Choroid plexus epithelial cell (primary cell): ENCODE data around the gene LCE1E.
A peak's percentile ranks its signal among the peaks of the same experiment; 100 is the strongest.

ENCODE experiments used
- DNase-seq: peaks from one replicate; pipeline ENCODE4 v3.0.0-alpha.2; 2010; ENCODE audit warnings: low read depth
- H3K4me3 ChIP-seq: 2 replicates; pipeline ENCODE4 v1.5.1; 2011; ENCODE audit warnings: low read depth, mild to moderate bottlenecking, control low read depth, low read length, moderate library complexity
- TF ChIP-seq, protein P1 (sequence below): conservative IDR thresholded peaks from 2 replicates; pipeline ENCODE4 v1.5.1; 2011; ENCODE audit warnings: low read depth, mild to moderate bottlenecking, control low read depth, inconsistent platforms, low read length, moderate library complexity

Gene LCE1E

DNA sequence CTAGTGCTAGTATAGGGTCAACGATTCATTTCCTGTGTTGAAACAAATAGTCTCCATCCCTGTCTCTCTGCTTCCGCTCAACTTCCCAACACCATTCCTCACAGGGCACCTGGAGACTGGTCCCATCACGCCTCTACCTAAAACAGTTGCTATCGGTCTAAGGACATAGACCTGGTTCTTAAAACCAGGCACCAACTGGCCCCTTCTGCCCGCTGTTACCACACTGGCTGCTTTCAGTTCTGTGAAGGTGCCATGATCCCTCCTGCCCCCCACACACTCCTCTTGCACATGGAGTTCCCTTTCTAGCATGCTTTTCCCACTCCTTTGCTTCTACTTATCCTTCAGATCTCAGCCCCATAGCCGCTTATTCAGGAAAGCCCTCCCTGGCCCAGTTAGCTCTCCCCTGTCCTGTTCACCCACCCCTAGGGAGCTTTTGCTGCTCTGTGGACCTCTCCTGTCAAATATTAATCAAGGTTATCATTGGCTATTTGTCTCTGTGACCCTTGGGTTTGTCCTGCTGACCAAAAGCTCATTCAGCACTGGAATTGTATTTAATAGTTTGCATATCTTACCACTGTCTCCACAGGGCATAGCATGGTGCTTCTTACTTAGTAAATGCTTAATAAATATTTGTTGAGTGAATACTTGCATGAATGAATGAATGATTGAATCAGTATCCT is 40.2 kb upstream of the LCE1E start:
- H3K4me3 ChIP-seq, result no peak overlapping the region
- no peak for DNase-seq
- TF ChIP-seq, protein P1, sequence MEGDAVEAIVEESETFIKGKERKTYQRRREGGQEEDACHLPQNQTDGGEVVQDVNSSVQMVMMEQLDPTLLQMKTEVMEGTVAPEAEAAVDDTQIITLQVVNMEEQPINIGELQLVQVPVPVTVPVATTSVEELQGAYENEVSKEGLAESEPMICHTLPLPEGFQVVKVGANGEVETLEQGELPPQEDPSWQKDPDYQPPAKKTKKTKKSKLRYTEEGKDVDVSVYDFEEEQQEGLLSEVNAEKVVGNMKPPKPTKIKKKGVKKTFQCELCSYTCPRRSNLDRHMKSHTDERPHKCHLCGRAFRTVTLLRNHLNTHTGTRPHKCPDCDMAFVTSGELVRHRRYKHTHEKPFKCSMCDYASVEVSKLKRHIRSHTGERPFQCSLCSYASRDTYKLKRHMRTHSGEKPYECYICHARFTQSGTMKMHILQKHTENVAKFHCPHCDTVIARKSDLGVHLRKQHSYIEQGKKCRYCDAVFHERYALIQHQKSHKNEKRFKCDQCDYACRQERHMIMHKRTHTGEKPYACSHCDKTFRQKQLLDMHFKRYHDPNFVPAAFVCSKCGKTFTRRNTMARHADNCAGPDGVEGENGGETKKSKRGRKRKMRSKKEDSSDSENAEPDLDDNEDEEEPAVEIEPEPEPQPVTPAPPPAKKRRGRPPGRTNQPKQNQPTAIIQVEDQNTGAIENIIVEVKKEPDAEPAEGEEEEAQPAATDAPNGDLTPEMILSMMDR, result no peak

DNA sequence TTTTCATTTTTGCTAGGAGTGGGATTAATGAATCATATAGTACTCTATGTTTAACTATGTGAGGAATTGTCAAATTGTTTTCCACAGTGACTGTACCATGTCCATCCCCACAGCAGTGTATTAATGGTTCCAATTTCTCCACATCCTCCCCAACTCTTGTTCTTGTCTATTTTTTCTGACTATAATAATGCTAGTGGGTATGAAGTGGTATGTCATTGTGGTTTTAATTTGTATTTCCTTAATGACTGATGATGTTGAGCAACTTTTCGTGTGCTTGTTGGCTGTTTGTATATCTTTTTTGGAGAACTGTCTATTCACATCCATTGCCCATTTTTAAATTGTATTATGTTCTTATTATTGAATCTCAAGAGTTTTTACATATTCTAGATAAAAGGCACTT is 38.2 kb upstream of the LCE1E start:
- no peak for DNase-seq
- TF ChIP-seq, protein P1, result no peak
- no peak overlapping the region for H3K4me3 ChIP-seq

DNA sequence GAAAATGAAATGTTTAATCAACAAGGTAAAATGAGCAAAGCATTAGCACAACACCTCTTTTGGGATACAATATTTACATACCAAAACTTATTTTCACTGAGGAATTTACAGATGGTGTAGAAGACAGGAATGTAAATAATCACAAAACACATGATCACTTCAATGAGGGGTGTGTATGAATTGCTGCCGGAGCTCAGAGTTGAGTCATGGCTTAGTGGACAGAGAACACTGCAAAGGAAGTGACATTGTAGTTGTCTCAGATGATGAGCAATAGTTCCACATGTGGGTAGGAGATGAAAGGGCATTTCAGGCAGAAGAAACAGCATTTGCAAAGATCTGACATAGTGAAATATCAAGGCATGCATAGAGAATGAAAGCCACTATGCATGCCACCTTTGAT is 33.8 kb upstream of the LCE1E start:
- H3K4me3 ChIP-seq, result no peak overlapping the region
- DNase-seq, result peak; percentile 1
- TF ChIP-seq, protein P1, result no peak

DNA sequence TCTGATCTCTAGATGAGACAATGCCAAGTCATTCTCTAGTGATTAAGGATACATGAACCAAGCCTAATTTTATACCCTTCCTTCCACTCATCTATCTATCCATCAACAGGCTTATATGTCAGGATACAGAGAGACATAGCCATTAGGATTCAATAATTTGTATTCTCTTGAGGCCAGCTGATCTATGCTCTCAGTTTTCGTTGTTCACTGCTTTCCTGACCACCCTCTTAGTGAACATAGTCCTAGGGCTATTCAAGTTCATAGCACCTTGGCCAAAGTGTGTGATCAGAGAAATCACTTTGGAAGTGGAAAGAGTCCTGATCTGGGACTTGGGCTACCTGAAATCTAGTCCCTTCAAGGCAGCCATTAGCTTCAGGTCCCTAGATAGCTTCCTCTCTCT is 32.5 kb upstream of the LCE1E start:
- TF ChIP-seq, protein P1, result no peak
- DNase-seq, result no peak
- no peak overlapping the region for H3K4me3 ChIP-seq

DNA sequence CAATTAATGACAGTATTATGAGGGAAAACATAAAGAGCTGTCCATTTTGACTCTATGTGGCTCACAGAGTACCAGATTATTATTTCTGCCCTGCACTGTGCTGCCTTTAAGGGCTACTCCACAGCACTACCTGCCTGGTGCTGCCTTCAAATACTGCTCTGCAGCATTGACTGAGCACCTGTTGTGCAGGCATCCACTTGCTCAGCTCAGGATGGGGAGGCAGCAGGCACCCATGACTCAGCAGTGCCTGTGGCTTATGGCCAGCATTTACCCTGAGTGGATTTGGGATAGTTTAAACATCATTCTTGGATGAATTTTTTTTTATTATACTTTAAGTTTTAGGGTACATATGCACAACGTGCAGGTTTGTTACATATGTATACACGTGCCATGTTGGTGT is 29.2 kb upstream of the LCE1E start:
- no peak for DNase-seq
- H3K4me3 ChIP-seq, result no peak overlapping the region
- TF ChIP-seq, protein P1, result no peak

DNA sequence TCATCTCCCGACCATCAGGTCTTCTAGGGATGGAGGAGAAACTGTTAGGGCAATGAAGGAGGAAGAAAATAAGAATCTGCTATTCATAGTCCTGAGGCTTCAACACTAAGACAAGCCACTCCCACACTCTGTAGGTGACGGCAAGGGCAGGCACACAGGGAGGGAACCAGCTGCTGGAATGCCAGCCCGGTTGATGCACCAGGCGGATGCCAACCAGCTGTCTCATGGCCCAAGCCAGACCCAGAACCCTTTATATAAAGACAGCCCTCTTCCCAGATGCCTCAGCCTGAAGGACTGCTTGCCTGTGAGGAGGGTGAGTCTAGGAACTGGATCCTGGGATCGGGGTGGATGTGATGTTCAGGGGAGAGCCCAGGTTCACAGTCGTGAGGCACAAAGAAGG is 28.3 kb upstream of the LCE1E start, which contains the start of gene KPRP:
TSS of gene KPRP (plus strand) at position 279 of the 400 bp plus-strand sequence. CDS start 1,564 bp downstream, outside the sequence.
- TF ChIP-seq, protein P1, result no peak
- no peak within 1 kb of the TSS for H3K4me3 ChIP-seq
- DNase-seq, result no peak

DNA sequence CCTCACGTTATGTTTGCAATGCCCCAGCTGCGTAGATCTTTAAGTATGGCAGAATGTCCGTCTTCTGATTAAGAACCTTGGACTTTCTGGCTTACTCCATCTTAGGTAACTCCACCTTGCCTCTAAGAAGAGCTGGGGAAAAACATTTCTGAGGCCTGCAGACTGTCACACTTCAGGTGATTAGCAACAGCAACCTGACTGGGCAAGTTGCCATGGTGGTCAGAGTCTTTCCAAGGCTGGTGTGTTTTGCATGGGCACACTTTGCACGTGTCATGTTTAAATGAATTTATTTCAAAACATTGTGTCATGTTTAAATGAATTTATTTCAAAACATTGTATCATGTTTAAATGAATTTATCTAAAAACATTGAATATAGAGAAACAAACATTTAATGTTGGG is 27.4 kb upstream of the LCE1E start:
- H3K4me3 ChIP-seq, result no peak overlapping the region
- no peak for DNase-seq
- TF ChIP-seq, protein P1, result no peak
